ENCODE measurements around the gene ADCY7.

The ADCY7 gene

DNA sequence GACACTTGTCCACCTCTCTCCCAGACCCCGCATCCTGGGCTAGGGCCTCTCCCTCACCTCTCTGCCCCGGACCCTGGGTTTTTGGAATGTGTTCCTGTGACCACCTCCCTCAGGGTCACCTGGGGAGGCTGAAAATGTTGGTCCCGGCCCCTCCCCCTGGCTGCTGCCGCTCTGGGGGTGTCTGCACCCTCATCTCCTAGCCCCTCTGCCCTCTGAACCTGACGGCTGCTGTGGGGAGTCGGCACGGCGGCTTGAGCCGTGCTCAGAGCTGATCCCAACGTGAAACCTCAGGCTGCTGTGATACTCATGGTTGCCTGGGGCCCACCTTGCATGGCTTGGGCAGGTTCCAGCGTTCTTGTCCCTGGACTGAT, 42.8 kb downstream of the ADCY7 start:
- no peak for DNase-seq (ENCODE audit: low read depth)
- TF ChIP-seq, protein P1, sequence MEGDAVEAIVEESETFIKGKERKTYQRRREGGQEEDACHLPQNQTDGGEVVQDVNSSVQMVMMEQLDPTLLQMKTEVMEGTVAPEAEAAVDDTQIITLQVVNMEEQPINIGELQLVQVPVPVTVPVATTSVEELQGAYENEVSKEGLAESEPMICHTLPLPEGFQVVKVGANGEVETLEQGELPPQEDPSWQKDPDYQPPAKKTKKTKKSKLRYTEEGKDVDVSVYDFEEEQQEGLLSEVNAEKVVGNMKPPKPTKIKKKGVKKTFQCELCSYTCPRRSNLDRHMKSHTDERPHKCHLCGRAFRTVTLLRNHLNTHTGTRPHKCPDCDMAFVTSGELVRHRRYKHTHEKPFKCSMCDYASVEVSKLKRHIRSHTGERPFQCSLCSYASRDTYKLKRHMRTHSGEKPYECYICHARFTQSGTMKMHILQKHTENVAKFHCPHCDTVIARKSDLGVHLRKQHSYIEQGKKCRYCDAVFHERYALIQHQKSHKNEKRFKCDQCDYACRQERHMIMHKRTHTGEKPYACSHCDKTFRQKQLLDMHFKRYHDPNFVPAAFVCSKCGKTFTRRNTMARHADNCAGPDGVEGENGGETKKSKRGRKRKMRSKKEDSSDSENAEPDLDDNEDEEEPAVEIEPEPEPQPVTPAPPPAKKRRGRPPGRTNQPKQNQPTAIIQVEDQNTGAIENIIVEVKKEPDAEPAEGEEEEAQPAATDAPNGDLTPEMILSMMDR (IDR thresholded peaks at IDR 0.05; ENCODE audit: insufficient read depth, low read depth, low read length, missing control alignments), result no peak
- no peak overlapping the region for H3K4me3 ChIP-seq (ENCODE audit: low read length)

DNA sequence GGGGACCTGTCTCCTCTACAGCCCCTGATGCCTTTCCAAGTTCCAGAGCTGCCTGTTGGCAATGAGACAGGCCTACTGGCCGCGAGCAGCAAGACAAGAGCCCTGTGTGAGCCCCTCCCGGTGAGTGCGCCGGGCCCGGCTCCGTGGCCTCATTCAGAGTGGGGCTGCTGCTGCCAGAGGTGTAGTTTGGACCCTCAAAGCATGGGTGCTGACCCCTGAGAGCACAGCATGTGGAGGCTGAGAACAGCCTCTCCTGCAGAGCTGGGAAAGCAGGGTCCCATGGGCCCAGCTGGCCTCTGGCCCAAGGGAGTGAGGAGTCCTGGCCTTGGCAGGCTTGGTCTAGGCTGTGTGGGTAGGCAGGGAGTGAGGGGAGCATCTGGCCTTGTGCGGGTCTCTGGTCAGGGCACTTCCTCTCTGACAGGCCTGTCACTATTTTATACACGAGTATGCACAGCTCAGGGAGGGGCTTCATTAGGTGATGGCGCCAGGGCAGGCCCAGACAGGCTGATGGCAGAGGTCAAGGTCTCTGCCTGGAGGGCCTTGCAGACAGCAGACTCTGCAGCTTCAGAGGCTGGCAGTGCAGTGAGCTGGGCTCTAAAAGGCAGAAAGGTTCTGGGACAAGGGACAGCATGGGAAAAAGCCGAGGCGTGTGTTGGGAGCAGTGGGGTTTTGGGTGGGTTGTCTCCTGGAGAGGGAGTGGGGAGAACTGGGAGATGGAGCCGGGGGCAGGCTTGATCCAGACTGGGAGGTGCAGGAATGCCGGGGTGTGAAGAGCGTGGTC, 43.4 kb downstream of the ADCY7 start:
- peak; percentile 31 for DNase-seq (ENCODE audit: low read depth)
- TF ChIP-seq, protein P1 (IDR thresholded peaks at IDR 0.05; ENCODE audit: insufficient read depth, low read depth, low read length, missing control alignments), result no peak
- H3K4me3 ChIP-seq (ENCODE audit: low read length), result no peak overlapping the region

DNA sequence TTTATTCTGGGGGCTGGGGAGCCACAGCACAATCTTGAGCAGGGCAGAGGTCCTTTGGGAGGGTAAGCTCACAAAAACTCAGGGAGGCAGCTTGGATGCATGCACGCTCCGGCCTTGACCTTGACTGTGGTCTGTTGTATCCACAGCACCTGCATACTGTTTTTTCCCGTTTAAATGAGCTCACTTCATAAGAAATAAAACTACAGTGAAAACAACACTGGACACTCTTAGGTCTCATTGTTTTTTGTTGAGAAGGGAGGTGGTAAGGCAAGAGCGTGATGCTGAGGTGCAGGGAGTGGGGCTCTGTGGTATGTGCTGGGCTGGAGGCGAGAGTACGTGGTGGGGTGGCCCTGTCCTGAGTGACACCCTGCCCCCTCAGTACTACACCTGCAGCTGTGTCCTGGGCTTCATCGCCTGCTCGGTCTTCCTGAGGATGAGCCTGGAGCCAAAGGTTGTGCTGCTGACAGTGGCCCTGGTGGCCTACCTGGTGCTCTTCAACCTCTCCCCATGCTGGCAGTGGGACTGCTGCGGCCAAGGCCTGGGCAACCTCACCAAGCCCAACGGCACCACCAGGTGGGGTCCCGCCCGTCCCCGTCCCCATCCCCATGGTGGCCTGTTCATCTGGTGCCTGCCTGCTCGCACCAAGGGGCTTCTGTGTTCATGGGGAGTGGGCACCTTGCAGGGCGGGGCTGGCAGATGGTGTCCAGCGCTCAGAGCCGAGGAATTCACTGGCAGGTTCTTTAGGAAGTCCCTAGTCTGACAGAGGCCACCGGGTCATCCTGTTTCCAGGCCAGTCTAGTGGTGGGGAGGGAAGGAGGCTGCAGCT, 44.2 kb downstream of the ADCY7 start:
- no peak for DNase-seq (ENCODE audit: low read depth)
- no peak overlapping the region for H3K4me3 ChIP-seq (ENCODE audit: low read length)
- TF ChIP-seq, protein P1 (IDR thresholded peaks at IDR 0.05; ENCODE audit: insufficient read depth, low read depth, low read length, missing control alignments), result no peak

DNA sequence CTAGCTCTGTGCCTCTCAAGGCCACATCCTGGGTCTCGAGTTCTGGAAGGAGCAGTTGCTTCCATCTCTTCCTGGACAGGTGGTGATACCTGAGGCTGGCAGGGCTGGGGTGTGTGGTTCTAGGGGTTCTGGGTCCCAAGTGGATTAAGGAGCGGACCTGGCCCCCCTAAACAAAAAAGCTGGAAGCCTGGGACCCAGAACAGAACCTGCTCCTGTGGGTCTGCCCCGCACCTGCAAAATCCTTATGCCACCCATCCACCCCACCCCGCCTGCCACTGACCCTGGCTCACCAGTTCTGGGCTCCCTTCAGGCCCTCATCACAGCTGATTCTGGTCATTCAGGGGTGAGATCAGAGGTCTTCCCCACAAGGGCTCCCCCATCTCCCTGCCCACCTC, 44.8 kb downstream of the ADCY7 start:
- no peak overlapping the region for H3K4me3 ChIP-seq (ENCODE audit: low read length)
- no peak for DNase-seq (ENCODE audit: low read depth)
- TF ChIP-seq, protein P1 (IDR thresholded peaks at IDR 0.05; ENCODE audit: insufficient read depth, low read depth, low read length, missing control alignments), result no peak

DNA sequence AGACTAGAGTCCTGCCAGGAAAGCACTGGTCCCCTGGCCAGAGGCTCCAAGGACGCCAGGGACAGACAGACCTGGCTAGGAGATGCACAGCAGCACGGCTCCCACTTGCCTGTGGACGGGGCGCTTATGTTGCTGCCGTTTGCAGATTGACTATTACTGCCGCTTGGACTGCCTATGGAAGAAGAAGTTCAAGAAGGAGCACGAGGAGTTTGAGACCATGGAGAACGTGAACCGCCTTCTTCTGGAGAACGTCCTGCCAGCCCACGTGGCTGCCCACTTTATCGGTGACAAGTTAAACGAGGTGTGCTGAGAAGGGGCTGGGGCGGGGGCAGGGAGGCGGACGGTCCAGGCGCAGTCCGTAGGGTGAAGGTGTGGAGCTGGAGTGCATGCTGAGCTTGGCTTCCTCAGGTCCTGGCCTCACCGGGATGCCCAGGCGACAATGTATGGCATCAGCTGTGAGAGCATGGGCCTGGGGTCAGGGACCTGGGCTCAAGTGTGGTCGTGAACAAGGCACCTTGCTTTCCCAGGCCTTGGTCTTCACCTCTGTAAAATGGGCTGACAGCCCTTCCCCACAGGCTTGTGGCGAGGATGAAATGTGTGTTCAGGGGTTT, 45.6 kb downstream of the ADCY7 start:
- TF ChIP-seq, protein P1 (IDR thresholded peaks at IDR 0.05; ENCODE audit: insufficient read depth, low read depth, low read length, missing control alignments), result no peak
- no peak for DNase-seq (ENCODE audit: low read depth)
- no peak overlapping the region for H3K4me3 ChIP-seq (ENCODE audit: low read length)

GRCh38 chr16:50313596-50314478, 47.5 kb downstream of the ADCY7 start:
- peak; percentile 41 for DNase-seq (ENCODE audit: low read depth)
- no peak overlapping the region for H3K4me3 ChIP-seq (ENCODE audit: low read length)
- TF ChIP-seq, protein P1 (IDR thresholded peaks at IDR 0.05; ENCODE audit: insufficient read depth, low read depth, low read length, missing control alignments), result no peak

Data from epithelial cell of esophagus (primary cell).